OCI-LY3 (cell line): Measurements from ENCODE around the gene COPZ2.

Source experiments
- EZH2phosphoT487 ChIP-seq: fragments of 200-600 bp; shearing (Covaris generic); IDR thresholded peaks from 2 replicates; pipeline ENCODE4 v1.6.1; 2018; ENCODE audit warnings: antibody characterized with exemption, mixed run types, low read depth
- TF ChIP-seq, protein P1 (sequence below): fragments of 200-600, 300-600 bp; sonication (generic); IDR thresholded peaks from 2 replicates; pipeline ENCODE4 v1.5.1; 2014; ENCODE audit warnings: antibody characterized with exemption, low read length, low read depth

DNA sequence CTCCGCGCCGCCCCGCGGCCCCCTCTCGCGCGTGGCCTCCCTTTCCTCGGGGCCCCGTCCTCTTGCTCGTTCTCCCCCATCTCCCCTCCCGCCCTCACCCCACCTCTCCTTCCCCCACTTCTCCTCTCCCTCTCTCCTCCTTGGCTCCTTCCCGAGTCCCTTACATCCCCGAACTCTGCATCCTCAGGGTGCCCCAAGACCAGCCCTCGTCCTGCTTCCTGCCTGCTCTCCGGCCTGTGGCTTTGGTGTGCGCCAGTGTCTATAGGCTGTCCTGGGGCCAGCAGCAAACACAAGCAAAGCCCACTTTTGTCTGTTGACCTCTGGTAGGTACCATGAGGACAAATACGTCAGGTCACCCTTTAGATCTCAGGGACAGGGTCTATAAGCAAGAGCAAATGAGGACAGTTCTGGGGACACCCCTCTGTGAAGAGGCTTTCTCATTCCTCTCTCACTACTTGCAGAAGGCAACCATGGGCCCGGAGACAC lies 284 bp upstream of the COPZ2 start:
- TF ChIP-seq, protein P1, sequence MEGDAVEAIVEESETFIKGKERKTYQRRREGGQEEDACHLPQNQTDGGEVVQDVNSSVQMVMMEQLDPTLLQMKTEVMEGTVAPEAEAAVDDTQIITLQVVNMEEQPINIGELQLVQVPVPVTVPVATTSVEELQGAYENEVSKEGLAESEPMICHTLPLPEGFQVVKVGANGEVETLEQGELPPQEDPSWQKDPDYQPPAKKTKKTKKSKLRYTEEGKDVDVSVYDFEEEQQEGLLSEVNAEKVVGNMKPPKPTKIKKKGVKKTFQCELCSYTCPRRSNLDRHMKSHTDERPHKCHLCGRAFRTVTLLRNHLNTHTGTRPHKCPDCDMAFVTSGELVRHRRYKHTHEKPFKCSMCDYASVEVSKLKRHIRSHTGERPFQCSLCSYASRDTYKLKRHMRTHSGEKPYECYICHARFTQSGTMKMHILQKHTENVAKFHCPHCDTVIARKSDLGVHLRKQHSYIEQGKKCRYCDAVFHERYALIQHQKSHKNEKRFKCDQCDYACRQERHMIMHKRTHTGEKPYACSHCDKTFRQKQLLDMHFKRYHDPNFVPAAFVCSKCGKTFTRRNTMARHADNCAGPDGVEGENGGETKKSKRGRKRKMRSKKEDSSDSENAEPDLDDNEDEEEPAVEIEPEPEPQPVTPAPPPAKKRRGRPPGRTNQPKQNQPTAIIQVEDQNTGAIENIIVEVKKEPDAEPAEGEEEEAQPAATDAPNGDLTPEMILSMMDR = no peak
- no peak for TF ChIP-seq EZH2phosphoT487
